ENCODE data around the gene OR2D2.

- TF ChIP-seq CTCF (conservative IDR thresholded peaks at IDR 0.05; ENCODE audit: low read depth, low read length): no peak
- TF ChIP-seq EZH2 (IDR thresholded peaks at IDR 0.05; ENCODE audit: low read length, unreplicated experiment): no peak
Observed at GRCh38 chr11:6931146-6931713, 38.9 kb upstream of the OR2D2 start.
